ES-I3 (cell line): Measurements from ENCODE around the gene ARID1A.

ENCODE experiments used
- H3K36me3 ChIP-seq: 2 replicates; pipeline ENCODE4 v1.6.1; 2013; ENCODE audit warnings: mild to moderate bottlenecking, low read length, control low read depth, moderate library complexity; ENCODE audit not compliant: insufficient read depth
- H3K4me1 ChIP-seq: 2 replicates; pipeline ENCODE4 v1.6.1; 2013; ENCODE audit warnings: mild to moderate bottlenecking, control low read depth, low read length; ENCODE audit not compliant: insufficient read depth
- H3K9ac ChIP-seq: 2 replicates; pipeline ENCODE4 v1.6.1; 2013; ENCODE audit warnings: low read depth, mild to moderate bottlenecking, low read length, moderate library complexity
- H3K9me3 ChIP-seq: 2 replicates; pipeline ENCODE4 v1.6.1; 2013; ENCODE audit warnings: mild to moderate bottlenecking, low read length, moderate library complexity; ENCODE audit not compliant: control insufficient read depth, insufficient read depth

The ARID1A gene

DNA sequence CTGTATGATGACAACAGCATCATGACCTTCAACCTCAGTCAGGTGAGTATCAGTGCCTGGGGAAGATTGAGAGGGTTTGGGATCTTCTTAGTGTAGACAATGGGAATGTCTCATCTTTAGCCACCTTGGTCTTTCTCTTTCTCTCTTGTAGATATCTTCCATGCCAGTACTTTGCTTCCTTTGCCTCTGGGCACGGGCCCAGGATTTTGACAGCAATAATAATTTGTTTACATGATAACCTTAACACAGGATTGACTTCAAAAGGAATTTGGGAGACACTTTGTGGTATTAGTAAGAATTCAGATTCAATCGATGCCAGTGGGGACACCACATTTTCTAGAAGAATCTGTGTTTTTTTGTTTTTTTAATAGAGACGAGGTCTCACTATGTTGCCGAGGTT is 79.9 kb downstream of the ARID1A start:
- Histone ChIP-seq H3K9ac (no peak overlapping the region), H3K4me1 (peaks cover 5% of the 10 kb centered on the region), H3K9me3 (no peaks in the 10 kb centered on the region), H3K36me3 (peaks cover 47% of the 10 kb centered on the region)

DNA sequence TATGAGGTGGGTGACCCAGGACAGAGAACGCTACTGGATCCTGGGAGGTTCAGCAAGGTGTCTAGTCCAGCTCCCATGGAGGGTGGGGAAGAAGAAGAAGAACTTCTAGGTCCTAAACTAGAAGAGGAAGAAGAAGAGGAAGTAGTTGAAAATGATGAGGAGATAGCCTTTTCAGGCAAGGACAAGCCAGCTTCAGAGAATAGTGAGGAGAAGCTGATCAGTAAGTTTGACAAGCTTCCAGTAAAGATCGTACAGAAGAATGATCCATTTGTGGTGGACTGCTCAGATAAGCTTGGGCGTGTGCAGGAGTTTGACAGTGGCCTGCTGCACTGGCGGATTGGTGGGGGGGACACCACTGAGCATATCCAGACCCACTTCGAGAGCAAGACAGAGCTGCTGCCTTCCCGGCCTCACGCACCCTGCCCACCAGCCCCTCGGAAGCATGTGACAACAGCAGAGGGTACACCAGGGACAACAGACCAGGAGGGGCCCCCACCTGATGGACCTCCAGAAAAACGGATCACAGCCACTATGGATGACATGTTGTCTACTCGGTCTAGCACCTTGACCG is 83.4 kb downstream of the ARID1A start:
- Histone ChIP-seq H3K4me1 (no peaks in the 10 kb centered on the region), H3K9ac (no peak overlapping the region), H3K9me3 (no peaks in the 10 kb centered on the region), H3K36me3 (peaks cover 22% of the 10 kb centered on the region)

DNA sequence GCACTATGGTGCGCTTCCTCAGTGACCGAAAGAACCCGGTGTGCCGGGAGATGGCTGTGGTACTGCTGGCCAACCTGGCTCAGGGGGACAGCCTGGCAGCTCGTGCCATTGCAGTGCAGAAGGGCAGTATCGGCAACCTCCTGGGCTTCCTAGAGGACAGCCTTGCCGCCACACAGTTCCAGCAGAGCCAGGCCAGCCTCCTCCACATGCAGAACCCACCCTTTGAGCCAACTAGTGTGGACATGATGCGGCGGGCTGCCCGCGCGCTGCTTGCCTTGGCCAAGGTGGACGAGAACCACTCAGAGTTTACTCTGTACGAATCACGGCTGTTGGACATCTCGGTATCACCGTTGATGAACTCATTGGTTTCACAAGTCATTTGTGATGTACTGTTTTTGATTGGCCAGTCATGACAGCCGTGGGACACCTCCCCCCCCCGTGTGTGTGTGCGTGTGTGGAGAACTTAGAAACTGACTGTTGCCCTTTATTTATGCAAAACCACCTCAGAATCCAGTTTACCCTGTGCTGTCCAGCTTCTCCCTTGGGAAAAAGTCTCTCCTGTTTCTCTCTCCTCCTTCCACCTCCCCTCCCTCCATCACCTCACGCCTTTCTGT is 84.6 kb downstream of the ARID1A start:
- no peaks in the 10 kb centered on the region for H3K4me1 ChIP-seq
- H3K36me3 ChIP-seq: peaks cover 17% of the 10 kb centered on the region
- no peaks in the 10 kb centered on the region for H3K9me3 ChIP-seq
- no peak overlapping the region for H3K9ac ChIP-seq

GRCh38 chr1:26781206-26781825 is 85.5 kb downstream of the ARID1A start:
- peaks cover 7% of the 10 kb centered on the region for H3K4me1 ChIP-seq
- H3K36me3 ChIP-seq: peaks cover 14% of the 10 kb centered on the region

GRCh38 chr1:26782521-26783212 is 86.9 kb downstream of the ARID1A start:
- Histone ChIP-seq H3K9ac (no peak overlapping the region), H3K36me3 (peaks cover 10% of the 10 kb centered on the region), H3K4me1 (peaks cover 15% of the 10 kb centered on the region), H3K9me3 (no peaks in the 10 kb centered on the region)

More at GRCh38 chr1:26781206-26781825, 85.5 kb downstream of the ARID1A start:
- Histone ChIP-seq H3K9me3 (no peaks in the 10 kb centered on the region), H3K9ac (no peak overlapping the region)

- peaks cover 6% of the 10 kb centered on the region; the same call in 1 of the 2 replicates for H3K36me3 ChIP-seq
- no peak overlapping the region for H3K9ac ChIP-seq
- H3K4me1 ChIP-seq: peaks cover 15% of the 10 kb centered on the region
- no peaks in the 10 kb centered on the region for H3K9me3 ChIP-seq
These were observed 87.8 kb downstream of the ARID1A start for GRCh38 chr1:26783646-26784022.

- Histone ChIP-seq H3K9ac (no peak overlapping the region), H3K9me3 (no peaks in the 10 kb centered on the region), H3K36me3 (peaks cover 3% of the 10 kb centered on the region; the same call in 1 of the 2 replicates), H3K4me1 (peaks cover 15% of the 10 kb centered on the region)
These were observed 88.4 kb downstream of the ARID1A start for GRCh38 chr1:26784023-26784871.

DNA sequence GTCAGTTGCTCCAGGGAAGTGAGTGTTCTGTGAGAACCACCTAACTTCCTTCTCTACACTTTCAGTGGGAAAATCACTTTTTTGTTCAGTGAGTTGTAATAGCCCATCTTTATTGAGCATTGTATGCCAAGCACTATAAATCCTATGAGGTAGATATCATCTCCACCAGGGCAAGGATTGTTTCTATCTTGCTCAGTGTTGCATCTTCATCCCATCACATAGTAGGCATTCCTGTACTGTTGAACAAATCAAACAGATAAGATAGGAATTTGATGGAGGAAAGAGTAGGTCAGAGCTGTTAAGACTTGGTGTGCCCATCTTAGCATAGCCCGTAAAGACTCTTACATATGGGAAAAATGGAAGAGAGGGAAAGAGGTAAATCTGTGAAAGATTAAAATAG is 89.1 kb downstream of the ARID1A start:
- H3K9me3 ChIP-seq: no peaks in the 10 kb centered on the region
- H3K4me1 ChIP-seq: peaks cover 15% of the 10 kb centered on the region
- peaks cover 3% of the 10 kb centered on the region; the same call in 1 of the 2 replicates for H3K36me3 ChIP-seq
- no peak overlapping the region for H3K9ac ChIP-seq

- Histone ChIP-seq H3K4me1 (peaks cover 15% of the 10 kb centered on the region), H3K9me3 (no peaks in the 10 kb centered on the region), H3K9ac (no peak overlapping the region; the same call in 1 of the 2 replicates), H3K36me3 (peaks cover 3% of the 10 kb centered on the region; the same call in 1 of the 2 replicates)
These were observed 90.0 kb downstream of the ARID1A start for GRCh38 chr1:26785611-26786436.

- Histone ChIP-seq H3K4me1 (peaks cover 15% of the 10 kb centered on the region), H3K9me3 (no peaks in the 10 kb centered on the region), H3K9ac (peak overlapping the region; percentile 89), H3K36me3 (peaks cover 3% of the 10 kb centered on the region; the same call in 1 of the 2 replicates)
These were observed 90.9 kb downstream of the ARID1A start for GRCh38 chr1:26786437-26787380.

DNA sequence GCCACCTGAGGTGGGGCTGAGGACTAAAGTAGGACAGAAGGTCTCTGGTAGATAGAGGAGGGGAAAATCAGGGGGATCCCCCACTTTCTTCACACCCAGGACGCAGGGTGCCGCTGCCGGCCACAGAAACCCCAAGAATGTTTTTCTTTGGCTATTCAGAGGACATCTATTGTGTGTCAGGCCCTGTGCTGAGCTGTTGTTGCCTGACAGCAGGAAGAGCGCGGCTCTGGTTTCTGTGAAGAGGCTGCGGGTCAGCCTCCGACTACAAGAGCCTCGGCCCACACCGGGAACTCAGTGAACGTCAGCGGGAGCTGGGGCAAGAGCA is 91.5 kb downstream of the ARID1A start:
- Histone ChIP-seq H3K9me3 (no peaks in the 10 kb centered on the region), H3K9ac (peak overlapping the region; percentile 89), H3K4me1 (peaks cover 15% of the 10 kb centered on the region), H3K36me3 (peaks cover 3% of the 10 kb centered on the region; the same call in 1 of the 2 replicates)

DNA sequence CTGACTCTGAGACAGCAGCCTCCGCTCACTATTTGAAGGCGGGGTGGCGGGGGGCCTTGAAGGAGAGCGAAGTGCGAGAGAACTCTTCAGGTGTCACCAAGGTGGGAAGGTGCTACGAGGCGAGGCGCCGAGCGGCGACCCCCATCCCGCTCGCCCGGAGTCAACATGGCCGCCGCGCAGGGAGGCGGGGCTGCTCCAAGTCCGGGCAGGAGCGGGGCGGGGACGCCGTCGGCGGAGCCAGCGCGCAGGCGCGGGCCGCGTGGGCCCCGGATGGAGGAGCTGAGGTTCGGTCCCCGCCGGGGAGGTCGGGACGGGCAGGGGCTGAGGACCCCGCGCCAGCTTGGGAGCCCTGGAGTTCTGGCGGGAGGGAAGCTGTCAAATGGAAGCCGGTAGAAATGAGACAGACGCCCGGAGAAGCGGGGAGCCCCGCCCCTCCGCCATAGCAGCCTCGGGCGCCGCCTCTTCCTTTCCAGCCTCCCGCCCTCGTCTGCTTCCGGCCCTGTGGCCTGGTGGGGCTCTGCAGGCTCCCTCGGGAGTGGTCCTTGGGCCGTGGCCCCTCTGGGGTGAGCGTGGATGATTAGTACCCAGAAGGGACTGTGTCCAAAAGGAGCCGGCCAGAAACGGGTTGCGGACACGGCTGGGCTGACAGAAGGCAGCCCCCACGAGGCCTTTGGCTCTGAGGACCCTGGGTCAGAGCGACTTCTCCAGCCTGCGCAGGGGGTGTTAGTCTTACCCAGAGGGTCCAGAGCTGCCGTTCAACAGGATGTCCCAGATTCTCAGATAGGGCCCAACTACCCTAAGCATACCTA is 92.1 kb downstream of the ARID1A start, which contains the start of gene PIGV:
TSS of gene PIGV (plus strand) at position 245 of the 809 bp plus-strand sequence. CDS start 2,866 bp downstream, outside the sequence.
- Histone ChIP-seq H3K9me3 (no peaks in the 10 kb centered on the region), H3K4me1 (peaks cover 15% of the 10 kb centered on the region), H3K9ac (peak within 1 kb of the TSS; percentile 89)

More for the DNA sequence above, 92.1 kb downstream of the ARID1A start, which contains the start of gene PIGV:
- H3K36me3 ChIP-seq: no peaks in the 10 kb centered on the region; the same call in 1 of the 2 replicates
